Nephron progenitor cell (in vitro differentiated cells): ENCODE data around the gene FMNL2.

Experiments
- DNase-seq: peaks from one replicate; pipeline ENCODE4 v3.0.0; 2021
- H3K27ac Mint-ChIP-seq: 2 replicates; pipeline ENCODE4 v1.8.0; 2021; ENCODE audit warnings: mild to moderate bottlenecking, moderate library complexity, mixed read lengths
- H3K27me3 Mint-ChIP-seq: 2 replicates; pipeline ENCODE4 v1.8.0; 2021; ENCODE audit warnings: mild to moderate bottlenecking, low read depth, mixed read lengths; ENCODE audit not compliant: poor library complexity
- H3K36me3 Mint-ChIP-seq: 2 replicates; pipeline ENCODE4 v1.8.0; 2021; ENCODE audit warnings: low read depth, mixed read lengths
- H3K4me1 Mint-ChIP-seq: 2 replicates; pipeline ENCODE4 v1.8.0; 2021; ENCODE audit warnings: mixed read lengths
- H3K4me3 Mint-ChIP-seq: 2 replicates; pipeline ENCODE4 v1.8.0; 2021; ENCODE audit warnings: mild to moderate bottlenecking, moderate library complexity, mixed read lengths
- H3K9me3 Mint-ChIP-seq: 2 replicates; pipeline ENCODE4 v1.8.0; 2021; ENCODE audit warnings: mild to moderate bottlenecking, moderate library complexity, mixed read lengths
- TF ChIP-seq, protein P1 (sequence below): fragments of 200-600 bp; sonication (generic); IDR thresholded peaks from 2 replicates; pipeline ENCODE4 v1.5.0; 2021; ENCODE audit warnings: antibody characterized with exemption

Gene FMNL2

DNA sequence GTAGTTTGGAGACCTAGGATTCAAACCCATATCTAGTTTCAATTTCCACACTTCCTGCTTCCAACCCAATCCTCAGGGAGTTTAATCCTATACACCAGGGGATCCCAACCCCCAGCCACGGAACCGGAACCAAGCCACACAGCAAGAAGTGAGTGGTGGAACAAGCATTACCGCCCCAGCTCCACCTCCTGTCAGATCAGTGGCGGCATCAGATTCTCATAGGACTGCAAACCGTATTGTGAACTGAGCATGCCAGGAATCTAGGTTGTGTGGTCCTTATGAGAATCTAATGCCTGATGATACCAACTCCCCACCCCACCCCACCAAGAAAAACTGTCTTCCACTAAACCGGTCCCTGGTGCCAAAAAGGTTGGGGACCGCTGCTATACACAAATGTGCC is 329.8 kb downstream of the FMNL2 start:
- no peak for DNase-seq
- Mint-ChIP-seq H3K4me3 (no peak overlapping the region), H3K36me3 (peaks cover 81% of the 10 kb centered on the region), H3K27ac (peak overlapping the region; percentile 71), H3K4me1 (no peaks in the 10 kb centered on the region), H3K9me3 (no peaks in the 10 kb centered on the region), H3K27me3 (no peaks in the 10 kb centered on the region)
- TF ChIP-seq, protein P1, sequence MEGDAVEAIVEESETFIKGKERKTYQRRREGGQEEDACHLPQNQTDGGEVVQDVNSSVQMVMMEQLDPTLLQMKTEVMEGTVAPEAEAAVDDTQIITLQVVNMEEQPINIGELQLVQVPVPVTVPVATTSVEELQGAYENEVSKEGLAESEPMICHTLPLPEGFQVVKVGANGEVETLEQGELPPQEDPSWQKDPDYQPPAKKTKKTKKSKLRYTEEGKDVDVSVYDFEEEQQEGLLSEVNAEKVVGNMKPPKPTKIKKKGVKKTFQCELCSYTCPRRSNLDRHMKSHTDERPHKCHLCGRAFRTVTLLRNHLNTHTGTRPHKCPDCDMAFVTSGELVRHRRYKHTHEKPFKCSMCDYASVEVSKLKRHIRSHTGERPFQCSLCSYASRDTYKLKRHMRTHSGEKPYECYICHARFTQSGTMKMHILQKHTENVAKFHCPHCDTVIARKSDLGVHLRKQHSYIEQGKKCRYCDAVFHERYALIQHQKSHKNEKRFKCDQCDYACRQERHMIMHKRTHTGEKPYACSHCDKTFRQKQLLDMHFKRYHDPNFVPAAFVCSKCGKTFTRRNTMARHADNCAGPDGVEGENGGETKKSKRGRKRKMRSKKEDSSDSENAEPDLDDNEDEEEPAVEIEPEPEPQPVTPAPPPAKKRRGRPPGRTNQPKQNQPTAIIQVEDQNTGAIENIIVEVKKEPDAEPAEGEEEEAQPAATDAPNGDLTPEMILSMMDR: no peak

GRCh38 chr2:152674334-152674733 is 339.4 kb downstream of the FMNL2 start:
- Mint-ChIP-seq H3K27ac (no peak overlapping the region), H3K36me3 (peaks cover 60% of the 10 kb centered on the region), H3K9me3 (no peaks in the 10 kb centered on the region), H3K4me1 (no peaks in the 10 kb centered on the region), H3K27me3 (no peaks in the 10 kb centered on the region), H3K4me3 (no peak overlapping the region)
- no peak for DNase-seq
- TF ChIP-seq, protein P1: no peak

- no peak for DNase-seq
- no peaks in the 10 kb centered on the region for H3K27me3 Mint-ChIP-seq
Observed at GRCh38 chr2:152676461-152676860, 341.5 kb downstream of the FMNL2 start.

GRCh38 chr2:152678808-152679207 is 343.8 kb downstream of the FMNL2 start:
- H3K4me3 Mint-ChIP-seq: no peak overlapping the region
- no peak for DNase-seq
- no peaks in the 10 kb centered on the region for H3K27me3 Mint-ChIP-seq
- H3K27ac Mint-ChIP-seq: no peak overlapping the region
- no peaks in the 10 kb centered on the region for H3K4me1 Mint-ChIP-seq
- TF ChIP-seq, protein P1: no peak
- peaks cover 67% of the 10 kb centered on the region for H3K36me3 Mint-ChIP-seq
- peaks cover 7% of the 10 kb centered on the region for H3K9me3 Mint-ChIP-seq

More at GRCh38 chr2:152676461-152676860, 341.5 kb downstream of the FMNL2 start:
- no peak overlapping the region for H3K27ac Mint-ChIP-seq
- no peak overlapping the region for H3K4me3 Mint-ChIP-seq
- no peaks in the 10 kb centered on the region for H3K9me3 Mint-ChIP-seq
- no peaks in the 10 kb centered on the region for H3K4me1 Mint-ChIP-seq
- peaks cover 65% of the 10 kb centered on the region for H3K36me3 Mint-ChIP-seq
- TF ChIP-seq, protein P1: no peak

DNA sequence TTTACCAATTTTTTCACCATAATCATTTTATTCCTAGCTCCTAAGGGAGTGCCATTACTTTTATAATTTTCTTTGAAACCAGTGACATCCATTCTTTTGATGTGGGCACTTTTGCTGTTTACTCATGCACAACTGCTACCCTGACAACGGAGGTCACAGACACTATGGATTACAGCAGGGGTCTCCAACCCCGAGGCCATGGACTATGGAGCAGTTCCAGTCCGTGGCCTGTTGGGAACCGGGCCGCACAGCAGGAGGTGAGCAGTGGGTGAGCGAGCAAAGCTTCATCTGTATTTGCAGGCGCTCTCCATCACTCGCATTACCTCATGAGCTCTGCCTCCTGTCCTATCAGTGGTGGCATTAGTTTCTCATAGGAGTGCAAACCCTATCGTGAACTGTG is 347.7 kb downstream of the FMNL2 start:
- peaks cover 21% of the 10 kb centered on the region for H3K9me3 Mint-ChIP-seq
- TF ChIP-seq, protein P1: no peak
- no peaks in the 10 kb centered on the region for H3K4me1 Mint-ChIP-seq
- no peak overlapping the region for H3K27ac Mint-ChIP-seq
- DNase-seq: peak; percentile 5
- H3K4me3 Mint-ChIP-seq: no peak overlapping the region
- no peaks in the 10 kb centered on the region for H3K27me3 Mint-ChIP-seq
- peaks cover 76% of the 10 kb centered on the region for H3K36me3 Mint-ChIP-seq

- TF ChIP-seq, protein P1: no peak
- no peak overlapping the region for H3K27ac Mint-ChIP-seq
- peaks cover 83% of the 10 kb centered on the region for H3K36me3 Mint-ChIP-seq
- H3K4me3 Mint-ChIP-seq: no peak overlapping the region
- DNase-seq: no peak
- no peaks in the 10 kb centered on the region for H3K4me1 Mint-ChIP-seq
- H3K27me3 Mint-ChIP-seq: no peaks in the 10 kb centered on the region
- H3K9me3 Mint-ChIP-seq: peaks cover 21% of the 10 kb centered on the region
Observed at GRCh38 chr2:152683400-152683799, 348.4 kb downstream of the FMNL2 start.
